Colonic mucosa (tissue), 4 donors: ENCODE results near the gene AFG1L. TPM values are rescaled to one million over a fixed set of nuclear protein-coding genes. Genes with fewer than 3 reads are reported as not detected.

Source experiments
- DNase-seq: peaks from one replicate; pipeline ENCODE4 v3.0.0-alpha.2; 2020
- H3K27ac ChIP-seq: fragments of 200-600 bp; one replicate; pipeline ENCODE4 v1.8.0; 2021
- H3K27me3 ChIP-seq: fragments of 200-600 bp; one replicate; pipeline ENCODE4 v1.8.0; 2021
- H3K36me3 ChIP-seq: fragments of 200-600 bp; one replicate; pipeline ENCODE4 v1.8.0; 2021
- H3K4me1 ChIP-seq: fragments of 200-600 bp; one replicate; pipeline ENCODE4 v1.8.0; 2021; ENCODE audit warnings: mild to moderate bottlenecking
- H3K4me3 ChIP-seq: fragments of 200-600 bp; one replicate; pipeline ENCODE4 v1.8.0; 2021
- H3K9ac ChIP-seq, 2 donors: one replicate each; pipeline ENCODE4 v1.7.0; 2013; ENCODE audit warnings: control low read depth in 2 of 2, low read depth in 2 of 2, low read length in 2 of 2
- H3K9me3 ChIP-seq: fragments of 200-600 bp; one replicate; pipeline ENCODE4 v1.8.0; 2021
- CTCF ChIP-seq: fragments of 200-600 bp; IDR thresholded peaks from one replicate; pipeline ENCODE4 v1.8.0; 2022; ENCODE audit warnings: antibody characterized with exemption, mild to moderate bottlenecking
- intact Hi-C: fragments of 100-400 bp; cut with DNase I; formaldehyde crosslinking; loops from one replicate; pipeline ENCODE4 v1.14.1; 2022
- total RNA-seq, 2 donors: library from RNA; stranded (reverse); fragmentation: NEBNext Ultra II Directional in 1 of 2; extraction: Animal tissue kit (Norgen Biotek cat#: 25700) in 1 of 2; gene quantifications; one replicate each; pipeline ENCODE4 v1.2.1, GENCODE V29; 2021
- donor health status: healthy.
- donor health status: DM: no; HTN: no; CAD: no.
- donor health status: DM: no; HTN: no; CAD: no.

AFG1L gene
- total RNA-seq, 2 donors from 2014 or later = 9.5 to 10.9 TPM

DNA sequence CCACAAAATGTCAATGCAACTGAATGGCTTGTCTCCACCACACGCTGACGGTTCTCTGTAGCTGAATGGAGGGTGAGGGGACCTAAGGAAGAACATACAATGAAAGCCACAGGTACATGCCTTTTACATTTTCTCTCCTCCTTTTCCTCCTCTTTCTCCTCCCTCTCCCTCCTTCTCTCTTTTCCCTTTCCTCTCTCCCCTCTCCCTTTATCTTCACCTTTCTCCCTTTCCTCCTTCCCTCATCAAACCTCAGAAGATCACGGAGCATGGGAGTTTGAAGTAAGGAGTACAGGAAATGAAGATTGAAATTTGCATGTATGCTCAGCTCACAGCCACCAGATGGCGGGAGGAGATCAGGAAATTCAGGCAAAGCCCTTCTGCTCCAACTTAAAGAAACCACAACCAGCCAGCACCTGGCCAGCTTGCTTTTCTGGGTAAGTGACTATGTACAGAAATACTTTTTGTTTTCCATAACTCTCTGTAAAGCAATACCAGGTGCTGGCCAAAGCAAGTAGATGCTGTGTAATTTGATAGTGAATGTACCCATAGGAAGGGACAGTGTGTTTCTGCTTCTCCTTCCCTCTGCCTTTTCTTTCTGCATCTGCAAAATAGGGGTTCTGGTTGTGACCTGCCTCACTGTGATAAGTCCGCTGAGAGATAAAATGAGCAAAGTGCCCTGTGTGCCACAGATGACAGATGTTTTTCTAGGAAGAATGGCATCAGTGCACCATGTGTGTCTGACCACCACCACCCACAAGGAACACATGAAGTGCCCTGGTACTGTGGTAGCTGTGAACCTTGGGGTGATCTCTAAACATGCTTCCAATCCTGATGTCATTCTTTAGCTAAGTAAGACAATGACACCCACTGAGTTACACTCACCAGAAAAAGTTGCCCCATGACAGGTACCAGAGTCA, 247.2 kb downstream of the AFG1L start:
- no peak overlapping the region for H3K9ac ChIP-seq
- no peaks in the 10 kb centered on the region for H3K4me1 ChIP-seq
- no peak overlapping the region for H3K27ac ChIP-seq
- no peak overlapping the region for H3K4me3 ChIP-seq
- intact Hi-C loops = loop anchor here (2.0 to 10.0 kb wide), 5 partner anchors 240 to 853 kb away; no protein-coding TSS in a partner anchor
- H3K36me3 ChIP-seq = no peaks in the 10 kb centered on the region
- TF ChIP-seq CTCF = peak; percentile 75
- H3K27me3 ChIP-seq = no peaks in the 10 kb centered on the region
- H3K9me3 ChIP-seq = no peaks in the 10 kb centered on the region
- peak; percentile 75 for DNase-seq

DNA sequence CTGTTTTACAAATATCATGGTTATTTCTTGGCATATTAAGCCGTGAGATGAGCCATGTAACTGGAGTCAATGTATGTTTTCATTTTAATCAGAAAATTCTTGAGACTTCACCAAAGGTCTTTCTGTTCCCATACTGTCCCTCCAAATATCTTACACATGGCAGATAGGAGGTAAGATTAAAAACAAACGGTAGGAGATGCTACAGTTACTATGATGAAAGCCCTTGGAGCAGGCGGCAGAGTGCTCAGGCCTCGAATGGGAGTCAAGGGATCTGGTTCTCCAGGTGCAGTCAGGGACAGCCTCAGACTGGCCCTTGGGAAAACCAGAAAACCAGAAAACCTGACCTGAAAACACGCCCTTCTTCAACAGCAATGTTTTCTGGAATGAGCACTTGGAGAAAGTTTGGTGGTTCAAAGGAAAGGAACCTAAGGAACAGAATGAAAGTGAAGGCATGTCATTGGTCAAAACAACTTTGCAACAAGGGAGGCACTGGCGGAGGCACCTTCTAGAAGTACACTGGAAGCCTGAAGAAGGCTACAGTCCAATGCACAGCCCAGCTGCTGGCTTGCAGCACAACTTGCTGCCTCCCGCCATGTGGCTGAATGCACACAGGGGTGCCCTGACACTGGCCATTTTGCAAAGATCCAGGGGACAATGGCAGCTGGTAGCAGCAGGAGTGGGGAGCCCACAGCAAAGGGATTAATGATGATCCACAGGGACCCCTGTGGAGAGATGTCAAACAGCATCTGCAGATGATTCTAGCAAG, 248.5 kb downstream of the AFG1L start:
- Histone ChIP-seq H3K4me1 (no peaks in the 10 kb centered on the region), H3K9ac (no peak overlapping the region), H3K27me3 (no peaks in the 10 kb centered on the region), H3K4me3 (no peak overlapping the region), H3K9me3 (no peaks in the 10 kb centered on the region), H3K36me3 (no peaks in the 10 kb centered on the region), H3K27ac (no peak overlapping the region)
- no peak for DNase-seq
- intact Hi-C loops = loop anchor here (2.0 to 10.0 kb wide), 5 partner anchors 239 to 851 kb away; no protein-coding TSS in a partner anchor
- TF ChIP-seq CTCF = no peak

DNA sequence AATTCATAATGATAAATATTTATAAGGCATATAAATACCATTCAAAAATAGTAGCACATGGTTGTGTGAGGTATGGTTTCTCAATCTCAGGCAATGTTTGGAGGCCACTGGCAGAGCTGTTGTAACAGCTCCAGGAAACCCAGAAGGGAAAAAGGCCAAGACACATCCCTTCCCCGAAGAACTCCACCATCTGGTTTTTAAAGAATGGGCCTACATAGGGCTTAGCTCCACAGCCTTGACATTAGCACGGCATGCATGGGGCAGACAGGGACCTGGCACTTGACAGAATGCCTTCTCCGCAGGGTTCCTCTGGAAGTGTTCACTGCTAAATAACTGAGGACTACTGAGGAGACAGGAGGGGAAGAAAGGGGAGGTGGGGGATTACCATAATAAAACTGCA, 249.8 kb downstream of the AFG1L start:
- Histone ChIP-seq H3K9ac (no peak overlapping the region), H3K36me3 (no peaks in the 10 kb centered on the region), H3K9me3 (no peaks in the 10 kb centered on the region), H3K4me1 (no peaks in the 10 kb centered on the region), H3K27ac (no peak overlapping the region), H3K4me3 (no peak overlapping the region), H3K27me3 (no peaks in the 10 kb centered on the region)
- no peak for DNase-seq
- intact Hi-C loops = loop anchor here (5.0 to 10.0 kb wide), 3 partner anchors 238 to 850 kb away; no protein-coding TSS in a partner anchor
- no peak for TF ChIP-seq CTCF

DNA sequence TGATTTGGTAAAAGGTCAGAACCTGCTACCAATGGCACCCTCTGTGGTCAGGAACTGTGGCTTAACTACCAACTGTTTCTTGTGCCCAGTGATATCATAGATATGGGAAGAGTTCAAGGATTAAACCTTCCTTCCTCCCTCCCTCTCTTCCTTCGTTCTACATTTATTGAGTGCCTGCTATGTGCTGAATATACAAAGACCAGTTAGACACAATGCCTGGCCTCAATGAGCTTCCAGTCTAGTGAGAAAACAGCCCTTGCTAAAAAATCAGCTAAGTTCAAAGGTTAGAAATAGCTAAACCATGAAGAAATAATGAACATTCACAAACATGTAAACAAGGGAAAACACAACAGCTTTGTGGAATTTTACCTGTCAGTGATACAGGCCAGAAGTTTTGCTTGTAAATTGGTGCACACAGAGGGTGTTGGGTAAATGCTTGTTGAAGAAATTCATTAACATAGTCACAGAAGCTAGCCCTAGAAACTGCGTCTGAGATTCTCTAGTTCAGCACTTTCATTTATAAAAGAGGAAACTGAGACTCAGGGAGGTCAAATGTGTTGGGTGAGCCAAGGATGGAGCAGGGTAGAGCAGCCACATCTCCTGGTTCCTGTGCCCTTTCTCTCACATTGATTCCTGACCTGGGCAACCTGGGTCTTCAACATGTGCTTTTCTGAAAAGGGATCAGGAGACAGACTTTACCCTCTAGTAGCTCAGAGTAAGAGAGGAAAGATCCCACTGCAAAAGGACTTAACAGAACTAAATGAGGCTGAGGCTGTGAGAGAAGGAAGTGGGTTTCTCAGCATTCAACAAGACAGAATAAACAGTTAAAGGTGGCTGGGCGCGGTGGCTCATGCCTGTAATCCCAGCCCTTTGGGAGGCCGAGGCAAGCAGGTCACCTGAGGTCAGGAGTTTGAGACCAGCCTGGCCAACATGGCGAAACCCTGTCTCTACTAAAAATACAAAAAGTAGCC, 251.5 kb downstream of the AFG1L start:
- intact Hi-C loops = loop anchor here (10.0 kb wide), 1 partner anchor 848 kb away; no protein-coding TSS in a partner anchor
- Histone ChIP-seq H3K36me3 (no peaks in the 10 kb centered on the region), H3K27ac (no peak overlapping the region), H3K9ac (no peak overlapping the region), H3K4me3 (no peak overlapping the region), H3K4me1 (no peaks in the 10 kb centered on the region), H3K27me3 (no peaks in the 10 kb centered on the region), H3K9me3 (no peaks in the 10 kb centered on the region)
- TF ChIP-seq CTCF = no peak
- no peak for DNase-seq
